DOHH2 (cell line): ENCODE results near the gene NELFCD.

Source experiments
- H3F3A ChIP-seq: fragments of 200-600 bp; sonication (generic), shearing (Covaris generic); 2 replicates; pipeline ENCODE4 v1.6.0; 2016; ENCODE audit warnings: antibody characterized with exemption, mild to moderate bottlenecking; ENCODE audit not compliant: control insufficient read depth, insufficient read depth
- H3K27ac ChIP-seq: fragments of 200-600 bp; sonication (generic); 2 replicates; pipeline ENCODE4 v1.5.1; 2014; ENCODE audit warnings: low read depth, mild to moderate bottlenecking, low read length, moderate library complexity
- H3K27me3 ChIP-seq: fragments of 200-600 bp; sonication (generic); 2 replicates; pipeline ENCODE4 v1.6.1; 2014; ENCODE audit warnings: mild to moderate bottlenecking, low read length, mixed read lengths; ENCODE audit not compliant: control insufficient read depth
- H3K36me3 ChIP-seq: fragments of 200-600 bp; sonication (generic); 2 replicates; pipeline ENCODE4 v1.6.1; 2014; ENCODE audit warnings: mild to moderate bottlenecking, low read length, moderate library complexity, mixed read lengths; ENCODE audit not compliant: control insufficient read depth
- H3K4me1 ChIP-seq: fragments of 200-600 bp; sonication (generic); 2 replicates; pipeline ENCODE4 v1.6.1; 2014; ENCODE audit warnings: mild to moderate bottlenecking, low read length, mixed read lengths; ENCODE audit not compliant: control insufficient read depth
- H3K4me2 ChIP-seq: fragments of 200-600 bp; sonication (generic); 2 replicates; pipeline ENCODE4 v1.6.0; 2014; ENCODE audit warnings: mild to moderate bottlenecking, low read length, moderate library complexity
- H3K4me3 ChIP-seq: fragments of 200-600 bp; sonication (generic); 2 replicates; pipeline ENCODE4 v1.5.1; 2014; ENCODE audit warnings: mild to moderate bottlenecking, low read length, mixed read lengths
- H3K79me2 ChIP-seq: fragments of 200-600 bp; sonication (generic); 2 replicates; pipeline ENCODE4 v1.6.1; 2014; ENCODE audit warnings: mild to moderate bottlenecking, low read length, mixed read lengths; ENCODE audit not compliant: control insufficient read depth
- H3K9me2 ChIP-seq: fragments of 200-600 bp; sonication (generic); replicated peaks from 2 replicates; pipeline ENCODE4 v1.6.1; 2014; ENCODE audit warnings: mild to moderate bottlenecking, low read length, mixed read lengths; ENCODE audit not compliant: control insufficient read depth
- H3K9me3 ChIP-seq: fragments of 200-600 bp; sonication (generic); 2 replicates; pipeline ENCODE4 v1.6.1; 2014; ENCODE audit warnings: antibody characterized with exemption, low read length, mixed read lengths; ENCODE audit not compliant: control insufficient read depth, insufficient read depth
- H4K20me1 ChIP-seq: fragments of 200-600 bp; sonication (generic); 2 replicates; pipeline ENCODE4 v1.6.0; 2014; ENCODE audit warnings: low read depth, mild to moderate bottlenecking, antibody characterized with exemption, low read length, moderate library complexity; ENCODE audit not compliant: control insufficient read depth, insufficient read depth
- EZH2phosphoT487 ChIP-seq: fragments of 200-600 bp; sonication (generic); IDR thresholded peaks from 2 replicates; pipeline ENCODE4 v1.6.1; 2017; ENCODE audit warnings: borderline replicate concordance, mild to moderate bottlenecking, antibody characterized with exemption, low read length, moderate library complexity, mixed read lengths
- TF ChIP-seq, protein P1 (sequence below): fragments of 200-600 bp; sonication (generic); IDR thresholded peaks from one replicate; pipeline ENCODE4 v1.5.1; 2014; ENCODE audit warnings: antibody characterized with exemption, mild to moderate bottlenecking, low read depth, low read length; ENCODE audit not compliant: poor library complexity, severe bottlenecking

The NELFCD gene

DNA sequence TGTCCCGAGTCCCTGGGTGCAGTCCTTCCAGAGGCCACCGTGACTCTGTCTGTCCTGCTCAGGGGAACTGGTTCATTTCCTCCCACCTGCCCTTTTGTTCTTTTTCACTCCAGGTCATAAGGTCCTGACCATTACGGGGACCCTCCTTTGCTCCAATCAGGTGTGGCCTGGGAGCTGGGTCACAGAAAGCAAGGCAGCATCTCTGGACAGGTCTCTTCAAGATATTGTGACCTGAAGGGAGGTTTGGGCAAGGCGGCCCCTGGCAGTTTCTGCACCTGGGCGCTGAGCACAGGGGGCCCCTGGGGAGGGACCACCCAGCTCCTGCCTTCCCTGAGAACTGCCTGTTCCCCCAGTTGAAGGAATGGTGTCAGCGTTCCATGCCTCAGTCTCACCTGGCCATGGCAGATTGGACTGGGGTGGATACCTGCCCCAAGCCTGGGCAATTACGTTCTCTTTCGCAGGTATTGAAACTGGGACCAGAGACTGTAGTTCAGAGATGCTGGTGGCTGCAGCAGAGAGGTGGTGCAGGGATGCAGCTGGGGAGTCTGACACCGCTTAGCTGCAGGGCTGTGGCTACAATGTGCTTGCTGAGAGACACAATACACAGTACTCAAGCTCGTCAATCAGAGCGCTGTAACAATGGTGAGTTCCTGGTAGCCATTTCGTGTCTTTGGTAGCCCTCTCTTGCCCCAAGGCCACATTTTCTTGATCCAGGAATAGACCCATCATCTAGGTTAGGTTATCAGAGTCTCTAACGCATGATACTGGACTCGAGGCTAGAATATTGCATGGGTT is 15.6 kb upstream of the NELFCD start:
- Histone ChIP-seq H3K27ac (no peak overlapping the region), H4K20me1 (no peaks in the 10 kb centered on the region), H3K4me1 (peaks cover 10% of the 10 kb centered on the region), H3K36me3 (no peaks in the 10 kb centered on the region), H3K9me3 (peaks cover 9% of the 10 kb centered on the region; the same call in 1 of the 2 replicates), H3K9me2 (no peaks in the 10 kb centered on the region), H3K4me2 (no peak overlapping the region), H3K4me3 (no peak overlapping the region), H3K79me2 (no peaks in the 10 kb centered on the region), H3F3A (peaks cover 3% of the 10 kb centered on the region; the same call in 1 of the 2 replicates), H3K27me3 (peaks cover 23% of the 10 kb centered on the region)
- no peak for TF ChIP-seq EZH2phosphoT487
- TF ChIP-seq, protein P1, sequence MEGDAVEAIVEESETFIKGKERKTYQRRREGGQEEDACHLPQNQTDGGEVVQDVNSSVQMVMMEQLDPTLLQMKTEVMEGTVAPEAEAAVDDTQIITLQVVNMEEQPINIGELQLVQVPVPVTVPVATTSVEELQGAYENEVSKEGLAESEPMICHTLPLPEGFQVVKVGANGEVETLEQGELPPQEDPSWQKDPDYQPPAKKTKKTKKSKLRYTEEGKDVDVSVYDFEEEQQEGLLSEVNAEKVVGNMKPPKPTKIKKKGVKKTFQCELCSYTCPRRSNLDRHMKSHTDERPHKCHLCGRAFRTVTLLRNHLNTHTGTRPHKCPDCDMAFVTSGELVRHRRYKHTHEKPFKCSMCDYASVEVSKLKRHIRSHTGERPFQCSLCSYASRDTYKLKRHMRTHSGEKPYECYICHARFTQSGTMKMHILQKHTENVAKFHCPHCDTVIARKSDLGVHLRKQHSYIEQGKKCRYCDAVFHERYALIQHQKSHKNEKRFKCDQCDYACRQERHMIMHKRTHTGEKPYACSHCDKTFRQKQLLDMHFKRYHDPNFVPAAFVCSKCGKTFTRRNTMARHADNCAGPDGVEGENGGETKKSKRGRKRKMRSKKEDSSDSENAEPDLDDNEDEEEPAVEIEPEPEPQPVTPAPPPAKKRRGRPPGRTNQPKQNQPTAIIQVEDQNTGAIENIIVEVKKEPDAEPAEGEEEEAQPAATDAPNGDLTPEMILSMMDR: no peak

DNA sequence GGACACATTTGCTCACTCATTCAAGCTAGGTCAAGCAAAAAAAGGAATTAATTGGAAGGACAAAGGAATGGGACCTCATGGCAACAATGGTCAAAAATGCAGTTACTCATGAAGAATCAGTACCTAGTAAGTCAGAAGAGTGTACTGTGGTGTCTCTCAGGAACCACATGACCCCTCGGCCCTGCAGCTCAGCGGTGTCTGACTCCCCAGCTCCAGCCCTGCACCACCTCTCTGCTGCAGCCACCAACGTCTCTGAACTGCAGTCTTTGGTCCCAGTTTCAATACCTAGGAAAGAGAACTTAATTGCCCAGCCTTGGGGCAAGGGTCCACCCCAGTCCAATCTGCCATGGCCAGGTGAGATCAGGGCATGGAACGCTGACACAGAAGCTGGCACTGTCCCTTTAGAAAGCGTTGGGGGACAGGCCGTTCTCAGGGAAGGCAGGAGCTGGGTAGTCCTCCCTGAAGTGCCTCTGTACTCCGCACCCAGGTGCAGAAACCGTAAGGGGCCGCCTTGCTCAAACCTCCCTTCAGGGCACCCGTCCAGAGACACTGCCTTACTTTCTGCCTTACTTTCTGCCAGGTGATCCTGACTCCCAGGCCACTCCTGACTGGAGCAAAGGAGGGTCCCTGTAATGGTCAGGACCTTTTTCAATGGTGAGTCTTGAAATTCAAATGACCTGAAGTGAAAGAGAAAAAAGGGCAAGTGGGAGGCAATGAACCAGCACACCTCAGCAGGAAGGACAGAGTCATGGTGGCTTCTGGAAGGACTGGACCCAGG is 13.2 kb upstream of the NELFCD start:
- peaks cover 9% of the 10 kb centered on the region; the same call in 1 of the 2 replicates for H3K9me3 ChIP-seq
- no peak overlapping the region for H3K4me3 ChIP-seq
- no peak overlapping the region for H3K4me2 ChIP-seq
- H3K36me3 ChIP-seq: no peaks in the 10 kb centered on the region
- TF ChIP-seq EZH2phosphoT487: no peak
- TF ChIP-seq, protein P1: no peak
- H3K9me2 ChIP-seq: no peaks in the 10 kb centered on the region
- no peak overlapping the region for H3K27ac ChIP-seq
- peaks cover 13% of the 10 kb centered on the region for H3K27me3 ChIP-seq
- H3K79me2 ChIP-seq: no peaks in the 10 kb centered on the region
- peaks cover 3% of the 10 kb centered on the region; the same call in 1 of the 2 replicates for H3F3A ChIP-seq
- H4K20me1 ChIP-seq: no peaks in the 10 kb centered on the region
- H3K4me1 ChIP-seq: peaks cover 11% of the 10 kb centered on the region

DNA sequence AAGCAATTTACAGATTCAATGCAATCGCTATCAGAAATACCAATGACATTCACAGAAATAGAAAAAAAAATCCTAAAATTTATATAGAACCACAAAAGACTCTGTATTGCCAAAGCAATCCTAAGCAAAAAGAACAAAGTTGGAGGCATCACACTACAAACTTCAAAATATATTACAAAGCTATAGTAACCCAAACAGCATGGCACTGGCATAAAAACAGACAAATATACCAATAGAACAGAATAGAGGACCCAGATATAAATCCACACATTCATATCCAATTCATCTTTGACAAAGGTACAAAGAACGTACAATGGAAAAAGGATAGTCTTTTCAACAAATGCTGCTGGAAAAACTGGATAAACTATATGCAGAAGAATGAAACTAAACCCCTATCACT is 11.6 kb upstream of the NELFCD start:
- Histone ChIP-seq H3K9me2 (no peaks in the 10 kb centered on the region), H3K27ac (no peak overlapping the region), H4K20me1 (no peaks in the 10 kb centered on the region), H3K79me2 (no peaks in the 10 kb centered on the region), H3K36me3 (no peaks in the 10 kb centered on the region), H3F3A (peaks cover 3% of the 10 kb centered on the region; the same call in 1 of the 2 replicates), H3K4me2 (peak overlapping the region; percentile 53; the same call in 1 of the 2 replicates), H3K4me3 (no peak overlapping the region), H3K9me3 (peaks cover 9% of the 10 kb centered on the region; the same call in 1 of the 2 replicates), H3K27me3 (0 out of 2 replicates have a peak, but pooled peaks cover 5% of the 10 kb centered on the region), H3K4me1 (peaks cover 20% of the 10 kb centered on the region)
- TF ChIP-seq, protein P1: no peak
- no peak for TF ChIP-seq EZH2phosphoT487
